Right hindlimb (tissue), 1 donor: ENCODE measurements around the gene AK8.

ENCODE experiments used
- DNase-seq: peaks from one replicate; pipeline ENCODE4 v3.0.0-alpha.2; 2018

AK8 gene

GRCh38 chr9:132710333-132710732 lies 167.8 kb downstream of the AK8 start:
- no peak for DNase-seq

GRCh38 chr9:132708769-132709430 lies 169.2 kb downstream of the AK8 start:
- no peak for DNase-seq

GRCh38 chr9:132708239-132708638 lies 169.8 kb downstream of the AK8 start:
- no peak for DNase-seq

- DNase-seq, result no peak
These were observed 174.7 kb downstream of the AK8 start for GRCh38 chr9:132703336-132703735.

DNA sequence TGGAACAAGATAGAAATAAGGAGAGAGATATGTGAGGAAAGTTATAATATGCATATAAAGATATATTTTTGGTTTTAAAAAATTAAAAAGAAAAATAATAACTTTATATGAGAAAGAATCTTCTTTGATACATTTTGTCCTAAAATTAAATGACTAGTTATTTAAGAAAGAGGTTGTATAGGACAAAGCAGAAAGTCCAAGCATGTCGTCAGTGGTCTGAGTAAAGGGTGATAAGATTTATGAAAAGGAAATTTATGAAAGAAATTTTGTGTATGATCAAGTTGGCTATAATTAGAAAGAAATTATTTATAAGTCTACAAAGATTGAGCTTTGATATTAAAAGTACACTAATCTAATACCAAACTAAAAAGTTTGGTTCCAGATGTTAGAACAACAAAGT lies 175.8 kb downstream of the AK8 start:
- DNase-seq, result no peak

DNA sequence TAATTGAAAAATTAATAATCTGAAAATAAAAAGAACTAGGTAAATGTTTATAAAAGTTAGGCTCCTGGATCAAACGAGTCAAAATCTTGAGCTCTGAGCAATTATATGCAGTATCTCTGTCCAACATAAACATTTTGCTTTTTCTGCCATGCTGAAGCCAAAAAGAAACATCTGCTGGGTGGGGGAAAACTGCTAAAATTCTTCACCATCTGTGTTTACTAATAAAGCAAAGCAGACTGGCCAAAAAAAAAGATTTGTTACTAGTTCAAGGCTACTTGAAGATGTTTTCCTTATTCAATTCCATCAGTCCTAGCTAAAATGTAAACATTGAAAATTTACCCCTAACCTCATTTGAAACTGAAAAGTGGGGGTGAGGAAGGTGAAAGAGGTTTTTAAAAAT lies 178.1 kb downstream of the AK8 start:
- no peak for DNase-seq

- no peak for DNase-seq
These were observed 179.1 kb downstream of the AK8 start for GRCh38 chr9:132698989-132699388.

- DNase-seq, result no peak
These were observed 180.9 kb downstream of the AK8 start for GRCh38 chr9:132697230-132697629.

DNA sequence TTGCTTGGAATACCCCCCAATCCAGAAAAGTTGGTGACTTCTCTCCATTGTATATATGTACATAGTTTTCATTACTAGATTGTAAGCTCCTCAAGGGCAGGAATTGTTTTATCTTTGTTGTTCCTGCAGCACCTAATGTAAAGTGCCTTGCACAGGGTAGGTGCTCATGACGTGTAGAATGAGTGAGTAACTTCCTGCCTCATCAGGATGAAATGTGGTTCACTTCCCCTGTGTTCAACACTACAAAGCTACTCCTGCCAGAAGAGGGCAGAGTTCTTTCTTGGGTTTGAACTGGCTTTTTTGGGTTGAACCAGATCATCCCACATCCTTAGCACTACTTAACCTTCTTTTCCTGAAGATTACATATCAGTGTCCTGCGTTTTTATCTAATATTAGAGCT lies 183.9 kb downstream of the AK8 start:
- DNase-seq, result no peak

- DNase-seq, result no peak
These were observed 187.4 kb downstream of the AK8 start for GRCh38 chr9:132690696-132691095.

DNA sequence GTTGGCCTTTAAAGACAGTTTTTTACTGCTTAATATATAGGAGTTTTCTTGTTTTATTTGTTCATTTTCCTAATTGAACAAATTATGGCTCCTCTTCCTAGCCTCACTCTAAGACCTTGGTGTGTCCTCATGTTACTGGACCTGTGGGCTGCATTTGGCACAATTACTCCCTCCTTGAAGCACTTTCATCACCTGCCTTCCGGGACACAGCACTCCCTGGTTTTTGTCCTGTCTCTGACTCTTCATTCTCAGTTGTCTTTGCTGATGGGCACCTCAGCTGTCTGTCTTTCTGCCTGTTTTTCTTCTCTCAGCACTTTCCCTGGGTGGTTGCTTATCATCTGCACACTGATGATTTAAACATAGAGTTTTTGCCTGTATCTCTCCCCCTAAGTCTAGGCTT lies 194.2 kb downstream of the AK8 start:
- no peak for DNase-seq

- DNase-seq, result no peak
These were observed 196.5 kb downstream of the AK8 start for GRCh38 chr9:132681561-132681960.

GRCh38 chr9:132679946-132680625 lies 198.0 kb downstream of the AK8 start:
- DNase-seq, result no peak

GRCh38 chr9:132677976-132678375 lies 200.1 kb downstream of the AK8 start:
- DNase-seq, result no peak
